Coronary artery (tissue), 2 donors: ENCODE measurements around the gene GPR137.
A peak's percentile ranks its signal among the peaks of the same experiment; 100 is the strongest.

Experiments used
- DNase-seq: peaks from one replicate; pipeline ENCODE4 v3.0.0-alpha.2; 2017; ENCODE audit warnings: low spot score
- H3K27ac ChIP-seq, 2 donors: fragments of 200-600 bp; sonication (generic); one replicate each; pipeline ENCODE4 v1.5.1; 2016 to 2019
- H3K4me3 ChIP-seq: fragments of 200-600 bp; sonication (generic); 2 replicates; pipeline ENCODE4 v1.5.1; 2016; ENCODE audit warnings: mild to moderate bottlenecking, moderate library complexity
- TF ChIP-seq, protein P1 (sequence below): fragments of 200-600 bp; sonication (generic); IDR thresholded peaks from one replicate; pipeline ENCODE4 v1.5.1; 2019; ENCODE audit warnings: antibody characterized with exemption

GPR137 gene

DNA sequence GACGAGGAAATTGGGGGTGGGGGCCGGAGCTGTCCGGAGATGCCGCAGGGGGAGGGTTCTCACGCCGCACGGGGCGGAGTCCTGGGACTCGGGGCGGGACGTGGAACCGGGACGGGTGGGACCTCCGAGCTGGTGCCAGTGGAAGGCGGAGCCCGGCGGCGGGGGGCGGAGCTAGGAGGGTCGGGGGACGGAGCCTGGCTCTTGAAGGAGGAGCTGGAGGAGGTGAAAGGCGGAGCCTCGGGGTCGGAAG lies 44.5 kb upstream of the GPR137 start:
- DNase-seq = peak; percentile 100
- peak overlapping the region; percentile 100 for H3K27ac ChIP-seq
- TF ChIP-seq, protein P1, sequence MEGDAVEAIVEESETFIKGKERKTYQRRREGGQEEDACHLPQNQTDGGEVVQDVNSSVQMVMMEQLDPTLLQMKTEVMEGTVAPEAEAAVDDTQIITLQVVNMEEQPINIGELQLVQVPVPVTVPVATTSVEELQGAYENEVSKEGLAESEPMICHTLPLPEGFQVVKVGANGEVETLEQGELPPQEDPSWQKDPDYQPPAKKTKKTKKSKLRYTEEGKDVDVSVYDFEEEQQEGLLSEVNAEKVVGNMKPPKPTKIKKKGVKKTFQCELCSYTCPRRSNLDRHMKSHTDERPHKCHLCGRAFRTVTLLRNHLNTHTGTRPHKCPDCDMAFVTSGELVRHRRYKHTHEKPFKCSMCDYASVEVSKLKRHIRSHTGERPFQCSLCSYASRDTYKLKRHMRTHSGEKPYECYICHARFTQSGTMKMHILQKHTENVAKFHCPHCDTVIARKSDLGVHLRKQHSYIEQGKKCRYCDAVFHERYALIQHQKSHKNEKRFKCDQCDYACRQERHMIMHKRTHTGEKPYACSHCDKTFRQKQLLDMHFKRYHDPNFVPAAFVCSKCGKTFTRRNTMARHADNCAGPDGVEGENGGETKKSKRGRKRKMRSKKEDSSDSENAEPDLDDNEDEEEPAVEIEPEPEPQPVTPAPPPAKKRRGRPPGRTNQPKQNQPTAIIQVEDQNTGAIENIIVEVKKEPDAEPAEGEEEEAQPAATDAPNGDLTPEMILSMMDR = no peak
- peak overlapping the region; percentile 96 for H3K4me3 ChIP-seq

DNA sequence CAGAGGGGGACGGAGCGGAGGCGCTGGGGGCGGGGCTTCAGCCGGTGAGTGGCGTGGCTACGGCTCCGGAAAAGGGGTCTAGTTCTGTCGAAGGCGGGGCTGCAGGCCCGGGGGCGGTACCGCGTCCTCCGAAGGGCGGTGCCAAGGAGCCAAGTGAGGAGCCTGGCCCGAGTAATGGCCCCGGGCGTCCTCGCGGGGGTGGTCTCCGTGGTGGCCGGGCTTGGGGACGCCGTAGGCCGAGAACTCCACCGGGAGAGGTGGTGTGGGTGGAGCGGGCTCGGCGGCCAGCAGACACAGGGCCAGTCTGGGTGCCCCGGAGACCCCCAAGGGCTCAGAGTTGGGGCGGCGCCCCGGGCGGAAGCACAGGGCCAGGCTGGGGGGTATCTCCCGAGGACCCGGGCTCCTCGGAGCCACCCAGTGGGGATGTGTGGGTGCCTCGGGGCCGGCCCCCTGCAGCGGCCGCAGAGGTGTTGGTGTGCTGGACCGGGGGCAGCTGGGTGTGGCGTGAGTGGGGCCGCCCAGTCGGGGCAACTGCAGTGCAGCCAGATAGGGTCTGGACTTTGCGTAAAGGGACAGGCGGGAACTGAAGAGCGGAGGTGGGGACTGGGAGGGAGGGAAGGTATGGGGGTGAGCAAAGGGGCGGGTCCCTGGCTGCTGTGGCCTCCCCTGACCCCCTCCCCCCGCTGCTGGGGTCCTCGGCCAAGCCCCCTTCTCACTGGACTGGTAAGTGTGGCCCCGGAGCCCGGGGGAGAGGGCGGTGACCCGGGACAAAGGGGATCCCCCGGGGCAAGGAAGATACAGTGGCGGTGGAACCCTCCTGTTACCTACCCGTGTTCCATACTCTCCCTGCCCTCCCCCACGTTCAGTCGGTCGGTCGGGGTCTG lies 43.9 kb upstream of the GPR137 start:
- TF ChIP-seq, protein P1 = no peak
- DNase-seq = no peak

DNA sequence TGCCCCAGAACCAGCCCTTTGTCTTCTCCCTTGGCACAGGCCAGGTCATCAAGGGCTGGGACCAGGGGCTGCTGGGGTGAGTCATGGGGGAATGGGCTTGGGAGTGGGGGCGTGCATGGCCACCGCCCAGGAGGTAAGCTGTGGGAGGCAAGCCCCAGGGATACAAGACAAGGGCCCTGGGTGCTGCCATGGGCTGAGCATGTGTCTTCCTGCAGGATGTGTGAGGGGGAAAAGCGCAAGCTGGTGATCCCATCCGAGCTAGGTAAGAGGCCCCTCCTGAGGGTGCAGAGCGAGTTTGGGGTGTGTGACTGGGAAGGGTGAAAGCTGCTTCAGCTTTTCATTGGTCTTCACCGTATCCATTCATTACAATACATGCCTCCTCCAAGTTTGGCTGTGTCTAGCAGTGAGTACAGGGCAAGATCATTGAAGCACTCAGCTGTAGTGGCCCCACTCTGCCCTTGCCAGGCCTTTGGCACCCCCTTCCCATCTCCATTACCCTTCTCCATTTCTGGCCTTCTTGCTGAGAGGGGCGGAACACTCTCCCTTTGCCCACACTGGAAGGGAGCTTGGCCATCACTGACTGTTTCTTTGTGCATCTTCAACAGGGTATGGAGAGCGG lies 42.3 kb upstream of the GPR137 start:
- DNase-seq = no peak
- TF ChIP-seq, protein P1 = no peak
- Histone ChIP-seq H3K4me3 (peak overlapping the region; percentile 96), H3K27ac (peak overlapping the region in 1 of 2 donors; percentile 100)

More for the DNA sequence above, 43.9 kb upstream of the GPR137 start:
- peak overlapping the region; percentile 96 for H3K4me3 ChIP-seq
- H3K27ac ChIP-seq = peak overlapping the region; percentile 93 to 100

DNA sequence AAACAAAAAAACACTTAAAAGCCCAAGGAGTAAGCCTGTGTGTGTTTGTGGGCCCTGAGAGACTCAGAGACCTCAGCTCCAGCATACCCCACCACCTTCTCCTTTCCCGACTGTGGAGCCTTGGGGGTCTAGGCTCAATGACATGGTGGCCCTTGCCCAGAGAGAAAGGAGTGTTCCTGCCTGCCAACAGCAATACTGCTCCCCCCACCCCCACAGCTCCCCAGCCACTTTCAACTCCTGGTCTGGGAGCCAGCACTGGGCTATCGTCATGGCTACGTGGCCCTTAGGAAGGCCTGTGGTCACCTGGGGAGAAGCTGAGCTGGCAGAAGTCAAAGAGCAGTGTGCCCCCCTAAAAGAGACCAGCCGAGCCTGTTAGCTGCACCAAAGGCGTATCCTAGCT lies 41.5 kb upstream of the GPR137 start:
- no peak for DNase-seq
- Histone ChIP-seq H3K27ac (no peak overlapping the region), H3K4me3 (no peak overlapping the region)
- TF ChIP-seq, protein P1 = no peak

DNA sequence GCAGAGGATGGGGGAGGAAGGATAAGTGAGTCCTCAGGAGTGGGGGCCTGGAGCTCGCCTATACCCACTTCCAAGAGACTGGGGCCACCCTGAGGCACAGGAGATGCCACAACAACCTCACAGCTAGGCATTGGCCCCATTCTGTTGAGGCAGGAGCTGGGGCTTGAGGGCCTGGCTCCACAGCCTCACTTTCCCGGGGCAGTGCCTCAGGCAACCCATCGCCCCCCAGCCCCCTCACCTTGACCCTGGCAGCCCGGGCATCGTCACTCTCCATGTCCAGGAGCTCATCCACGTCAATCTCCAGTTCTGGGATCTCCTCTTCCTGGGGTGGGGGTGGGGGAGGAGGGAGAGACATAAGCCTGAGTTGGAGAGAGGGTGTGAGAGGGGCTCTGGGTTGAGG lies 40.7 kb upstream of the GPR137 start:
- Histone ChIP-seq H3K27ac (peak overlapping the region; percentile 87 to 95), H3K4me3 (peak overlapping the region; percentile 81)
- TF ChIP-seq, protein P1 = no peak
- DNase-seq = no peak

DNA sequence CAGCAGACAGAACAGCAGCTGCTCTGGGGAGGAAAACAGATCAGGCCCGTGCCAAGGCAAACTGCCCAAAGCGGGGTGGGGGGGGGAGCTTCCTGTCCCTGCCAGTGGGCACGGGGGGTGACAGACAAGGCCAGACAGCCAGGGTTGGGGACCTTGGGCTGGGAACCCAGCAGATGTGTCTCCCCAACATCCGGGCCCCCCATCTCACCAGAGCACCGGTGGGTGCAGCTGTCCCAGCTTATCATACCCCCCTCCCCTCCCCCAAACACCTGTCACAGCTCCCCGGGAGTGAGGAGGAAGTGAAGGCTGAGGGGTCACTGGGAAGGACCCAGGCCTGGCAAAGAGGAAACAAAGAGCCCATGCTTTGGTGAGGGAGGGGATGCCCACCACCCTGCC lies 40.2 kb upstream of the GPR137 start:
- TF ChIP-seq, protein P1 = no peak
- peak overlapping the region; percentile 87 to 95 for H3K27ac ChIP-seq
- peak overlapping the region; percentile 81 for H3K4me3 ChIP-seq
- DNase-seq = no peak
